ENCODE measurements around the gene FAM83D. TPM values are rescaled to one million over a fixed set of nuclear protein-coding genes. Genes with fewer than 3 reads are reported as not detected.
A peak's percentile ranks its signal among the peaks of the same experiment; 100 is the strongest.

Gene FAM83D
- total and polyA plus RNA-seq, 8 donors = 0.06 to 0.38 (median 0.22) TPM; not detected in 1

DNA sequence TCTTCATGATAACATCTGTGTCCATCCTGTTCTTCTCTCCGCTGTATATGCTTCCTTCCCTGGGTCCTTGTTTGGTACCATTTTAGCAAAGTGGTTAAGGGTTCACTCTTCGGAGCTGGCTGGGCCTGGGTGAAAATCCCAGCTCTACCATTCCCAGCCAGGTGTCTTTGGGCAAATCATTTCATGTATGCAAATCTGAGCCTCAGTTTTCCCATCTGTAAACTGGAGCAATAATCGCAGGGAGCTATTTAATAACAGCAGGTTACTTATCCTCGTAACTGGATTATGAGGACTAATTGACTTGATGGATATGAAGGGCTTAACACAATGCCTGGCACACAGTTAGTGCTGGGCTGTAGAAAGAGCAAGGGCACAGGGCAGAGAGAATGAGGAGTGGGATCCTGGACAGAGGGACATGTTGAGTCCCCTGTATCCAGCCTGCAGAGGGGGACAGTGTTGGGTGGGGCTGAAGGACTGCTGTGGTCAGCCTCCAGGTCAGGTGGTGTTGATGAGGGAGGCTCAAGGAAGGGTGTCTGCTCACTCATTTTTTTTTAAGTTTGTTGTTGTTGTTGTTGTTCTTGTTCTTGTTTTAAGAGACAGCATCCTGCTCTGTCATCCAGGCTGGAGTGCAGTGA lies 44.3 kb upstream of the FAM83D start:
- no peak overlapping the region for H3K4me3 ChIP-seq
- no peaks in the 10 kb centered on the region for H3K36me3 ChIP-seq
- no peaks in the 10 kb centered on the region for H3K4me1 ChIP-seq
- ATAC-seq = no peak
- peak in 1 of 6 donors; percentile 26 for DNase-seq
- no peak for FAIRE-seq
- H3K27ac ChIP-seq = no peak overlapping the region
- WGBS, 2 donors = 87 to 89% methylated on average over 4 of the region's 4 CpGs
- no peaks in the 10 kb centered on the region for H3K27me3 ChIP-seq
- intact Hi-C loops (cut with DNase I) = loop anchor here in 1 of 3 donors (10.0 kb wide), 1 partner anchor 237 kb away; no protein-coding TSS in a partner anchor
- H3K9me3 ChIP-seq = no peaks in the 10 kb centered on the region
- TF ChIP-seq CTCF (IDR thresholded peaks at IDR 0.05) = no peak

GRCh38 chr20:38882600-38882999 lies 43.6 kb upstream of the FAM83D start:
- H3K27me3 ChIP-seq = no peaks in the 10 kb centered on the region
- DNase-seq (no peak), FAIRE-seq (no peak), ATAC-seq (no peak)
- no peaks in the 10 kb centered on the region for H3K9me3 ChIP-seq
- WGBS, 2 donors = 49 to 74% methylated on average over 2 of the region's 2 CpGs
- no peak overlapping the region for H3K4me3 ChIP-seq
- no peaks in the 10 kb centered on the region for H3K36me3 ChIP-seq
- intact Hi-C loops (cut with DNase I) = loop anchor here in 1 of 3 donors (10.0 kb wide), 1 partner anchor 238 kb away; no protein-coding TSS in a partner anchor
- no peak for TF ChIP-seq CTCF (IDR thresholded peaks at IDR 0.05)
- no peak overlapping the region for H3K27ac ChIP-seq
- H3K4me1 ChIP-seq = no peaks in the 10 kb centered on the region

DNA sequence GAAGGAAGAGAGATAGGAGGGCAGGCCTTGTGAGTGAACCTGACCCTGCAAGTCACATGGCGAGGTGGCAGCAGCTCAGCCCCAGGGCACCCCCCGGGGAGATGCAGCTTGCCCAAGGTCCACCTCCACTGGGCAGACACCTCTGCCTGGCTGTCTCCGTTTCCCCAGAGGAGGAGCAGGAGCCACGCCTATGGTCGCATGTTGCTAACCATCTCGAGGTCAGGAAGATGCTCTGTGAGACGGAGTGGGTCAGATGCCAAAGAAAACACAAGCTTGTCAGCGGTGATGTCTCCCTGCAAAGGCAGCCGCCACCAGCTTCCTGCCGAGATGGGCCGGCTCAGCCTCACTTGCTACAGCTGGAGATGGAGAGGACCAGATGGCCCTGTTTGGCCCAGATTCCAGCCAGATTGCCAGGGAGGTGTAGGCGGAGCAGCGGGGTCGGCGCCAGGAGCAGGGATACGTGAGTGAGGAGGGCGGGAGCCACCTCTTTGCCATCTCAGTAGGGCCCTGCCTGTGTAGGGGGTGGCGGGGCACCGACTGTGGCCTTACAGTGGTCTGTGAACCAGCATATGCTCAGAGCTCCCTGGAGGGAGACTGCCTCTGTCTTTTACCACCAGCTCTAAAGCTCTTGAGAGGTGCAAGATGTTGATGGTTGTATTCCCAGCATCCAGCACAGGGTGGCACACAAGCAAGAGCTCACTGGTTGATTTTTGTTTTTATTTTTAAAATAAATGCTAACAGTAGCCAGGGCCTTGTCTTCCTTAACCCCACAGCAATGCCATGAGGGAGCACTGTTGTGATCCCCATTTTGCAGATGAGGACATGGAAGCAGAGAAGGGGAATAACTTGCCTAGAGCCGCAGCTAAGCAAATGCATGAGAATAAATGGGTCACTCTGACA lies 42.9 kb upstream of the FAM83D start:
- Histone ChIP-seq H3K36me3 (no peaks in the 10 kb centered on the region), H3K27ac (no peak overlapping the region), H3K9me3 (no peaks in the 10 kb centered on the region), H3K27me3 (no peaks in the 10 kb centered on the region), H3K4me1 (no peaks in the 10 kb centered on the region), H3K4me3 (no peak overlapping the region)
- peak in 1 of 6 donors; percentile 42 for DNase-seq
- FAIRE-seq = no peak
- peak in 1 of 4 donors; percentile 36 for ATAC-seq
- TF ChIP-seq CTCF (IDR thresholded peaks at IDR 0.05) = no peak
- intact Hi-C loops (cut with DNase I) = loop anchor here in 1 of 3 donors (10.0 kb wide), 1 partner anchor 239 kb away; no protein-coding TSS in a partner anchor
- WGBS, 2 donors = 60 to 67% methylated on average over 20 of the region's 20 CpGs

DNA sequence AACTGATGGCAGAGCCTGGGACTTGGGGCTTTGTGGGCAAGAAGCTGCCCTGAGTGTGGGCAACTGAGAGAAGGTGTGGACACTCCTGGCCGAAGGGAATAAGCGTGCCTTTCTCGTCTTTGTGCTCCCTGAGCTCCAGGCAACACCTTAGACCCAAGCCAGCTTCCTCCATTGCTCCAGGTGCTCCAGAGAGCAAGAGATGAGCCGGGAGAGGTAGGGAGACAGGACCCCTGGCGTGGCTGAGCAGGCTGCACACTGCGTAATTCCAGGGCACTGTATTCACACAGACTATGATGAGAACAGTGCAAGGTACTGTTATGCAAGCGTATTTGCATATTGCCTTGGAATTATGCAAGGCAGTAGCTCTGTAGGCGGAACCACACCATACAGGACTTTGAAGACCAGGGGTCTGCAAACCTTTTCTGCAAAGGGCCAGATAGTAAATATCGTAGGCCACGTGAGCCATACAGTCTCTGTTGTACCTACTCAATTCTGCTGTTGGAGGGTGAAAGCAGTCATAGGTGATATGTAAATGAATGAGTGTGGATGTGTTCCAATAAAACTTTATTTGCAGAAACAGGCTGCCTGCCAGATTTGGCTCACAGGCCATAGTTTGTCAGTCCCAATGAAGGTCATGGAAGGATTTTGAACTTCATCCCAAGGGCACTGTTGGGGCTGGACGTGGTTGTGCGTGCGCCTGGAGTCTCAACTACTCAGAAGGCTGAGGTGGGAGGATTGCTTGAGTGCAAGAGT lies 42.1 kb upstream of the FAM83D start:
- TF ChIP-seq CTCF (IDR thresholded peaks at IDR 0.05) = no peak
- 84 to 88% methylated on average over 13 of the region's 13 CpGs for WGBS, 2 donors
- no peak for FAIRE-seq
- Histone ChIP-seq H3K27me3 (no peaks in the 10 kb centered on the region), H3K4me3 (no peak overlapping the region), H3K27ac (no peak overlapping the region), H3K9me3 (no peaks in the 10 kb centered on the region), H3K36me3 (no peaks in the 10 kb centered on the region), H3K4me1 (no peaks in the 10 kb centered on the region)
- no peak for ATAC-seq
- peak in 1 of 6 donors; percentile 13 for DNase-seq
- intact Hi-C loops (cut with DNase I) = loop anchor here in 1 of 3 donors (10.0 kb wide), 1 partner anchor 239 kb away; no protein-coding TSS in a partner anchor
